Measurements from ENCODE around the gene DPPA5.
"Not testable (repeated sequence)": the region's sequence is repeated elsewhere in the genome, so short reads cannot be mapped to it uniquely, and the experiment has no call there.

DPPA5 gene, protein sequence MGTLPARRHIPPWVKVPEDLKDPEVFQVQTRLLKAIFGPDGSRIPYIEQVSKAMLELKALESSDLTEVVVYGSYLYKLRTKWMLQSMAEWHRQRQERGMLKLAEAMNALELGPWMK

DNA sequence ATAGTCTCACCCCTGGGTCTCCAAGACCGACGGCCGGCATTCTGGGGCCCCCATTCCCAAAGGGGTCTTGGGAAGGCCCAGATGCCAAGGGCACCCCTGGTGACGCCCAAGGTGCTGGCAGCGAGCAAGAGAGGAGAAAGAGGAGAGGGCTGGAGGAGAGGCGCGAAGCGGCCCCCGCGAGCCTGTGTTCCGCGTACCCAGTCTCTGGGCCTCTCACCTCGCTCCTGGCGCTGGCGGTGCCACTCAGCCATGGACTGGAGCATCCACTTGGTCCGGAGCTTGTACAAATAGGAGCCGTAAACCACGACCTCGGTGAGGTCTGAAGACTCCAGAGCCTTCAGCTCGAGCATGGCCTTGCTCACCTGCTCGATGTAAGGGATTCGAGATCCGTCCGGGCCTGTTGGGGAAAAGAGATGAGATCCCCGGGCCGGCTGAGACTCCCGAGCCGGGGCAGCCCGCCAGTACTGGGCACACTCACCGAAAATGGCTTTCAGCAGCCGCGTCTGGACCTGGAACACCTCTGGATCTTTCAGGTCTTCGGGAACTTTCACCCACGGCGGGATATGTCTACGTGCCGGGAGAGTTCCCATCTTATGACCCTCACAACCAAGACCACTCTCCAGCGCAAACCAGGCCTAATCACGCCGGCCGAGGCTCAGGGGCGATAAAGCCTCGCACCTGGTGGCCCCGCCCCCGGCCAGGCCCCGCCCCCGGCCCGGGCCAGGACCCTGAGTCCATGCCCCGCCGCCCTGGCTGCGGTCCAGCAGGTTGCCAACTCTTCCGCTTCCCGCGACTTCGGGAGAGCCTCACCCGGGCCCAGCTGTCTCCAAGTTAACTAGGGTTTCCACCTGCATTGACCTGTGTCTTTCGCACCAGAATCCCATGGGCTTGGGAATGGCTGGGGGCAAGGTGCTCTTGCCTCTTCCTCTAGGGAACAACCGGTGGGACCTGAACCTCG, at the start of gene DPPA5:
TSS of gene DPPA5 (minus strand) at position 641 of the 958 bp plus-strand sequence. CDS start at position 590, 51 bp downstream.
- no peak for DNase-seq (ENCODE audit: low read depth)

DNA sequence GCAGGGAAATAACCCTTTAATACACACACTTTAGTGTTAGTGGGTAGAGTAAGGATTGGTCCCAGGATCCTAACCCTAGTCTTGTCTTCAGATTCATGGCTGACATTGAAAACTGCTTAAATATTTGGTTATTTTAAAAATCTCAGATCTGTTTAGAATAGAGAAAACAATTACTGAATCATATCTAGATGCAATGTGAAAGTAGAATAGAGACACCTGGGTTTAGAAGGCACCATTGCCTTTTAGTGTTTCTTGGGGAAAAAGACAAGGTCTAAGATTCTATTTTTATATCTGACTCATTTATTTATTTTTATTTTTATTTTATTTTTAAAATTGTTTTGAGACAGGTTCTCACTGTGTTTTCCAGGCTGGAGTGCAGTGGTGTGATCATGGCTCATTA, 46.6 kb upstream of the DPPA5 start:
- no peak for DNase-seq (ENCODE audit: low read depth)

DNA sequence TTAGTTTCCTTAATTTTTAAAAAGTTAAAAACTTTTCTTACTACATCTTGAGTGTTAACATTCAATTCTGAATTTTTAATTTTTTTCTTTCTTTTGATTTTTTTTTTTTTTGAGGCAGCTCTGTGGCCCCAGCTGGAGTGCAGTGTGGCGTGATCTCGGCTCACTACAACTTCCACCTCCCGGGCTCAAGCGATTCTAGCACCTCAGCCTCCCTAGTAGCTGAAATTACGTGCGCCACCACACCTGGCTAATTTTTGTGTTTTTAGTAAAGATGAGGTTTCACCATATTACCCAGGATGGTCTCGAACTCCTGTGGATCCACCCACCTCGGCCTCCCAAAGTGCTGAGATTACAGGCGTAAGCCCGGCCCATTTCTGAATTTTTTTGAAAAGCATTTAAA, 41.8 kb upstream of the DPPA5 start:
- no peak for DNase-seq (ENCODE audit: low read depth)

DNA sequence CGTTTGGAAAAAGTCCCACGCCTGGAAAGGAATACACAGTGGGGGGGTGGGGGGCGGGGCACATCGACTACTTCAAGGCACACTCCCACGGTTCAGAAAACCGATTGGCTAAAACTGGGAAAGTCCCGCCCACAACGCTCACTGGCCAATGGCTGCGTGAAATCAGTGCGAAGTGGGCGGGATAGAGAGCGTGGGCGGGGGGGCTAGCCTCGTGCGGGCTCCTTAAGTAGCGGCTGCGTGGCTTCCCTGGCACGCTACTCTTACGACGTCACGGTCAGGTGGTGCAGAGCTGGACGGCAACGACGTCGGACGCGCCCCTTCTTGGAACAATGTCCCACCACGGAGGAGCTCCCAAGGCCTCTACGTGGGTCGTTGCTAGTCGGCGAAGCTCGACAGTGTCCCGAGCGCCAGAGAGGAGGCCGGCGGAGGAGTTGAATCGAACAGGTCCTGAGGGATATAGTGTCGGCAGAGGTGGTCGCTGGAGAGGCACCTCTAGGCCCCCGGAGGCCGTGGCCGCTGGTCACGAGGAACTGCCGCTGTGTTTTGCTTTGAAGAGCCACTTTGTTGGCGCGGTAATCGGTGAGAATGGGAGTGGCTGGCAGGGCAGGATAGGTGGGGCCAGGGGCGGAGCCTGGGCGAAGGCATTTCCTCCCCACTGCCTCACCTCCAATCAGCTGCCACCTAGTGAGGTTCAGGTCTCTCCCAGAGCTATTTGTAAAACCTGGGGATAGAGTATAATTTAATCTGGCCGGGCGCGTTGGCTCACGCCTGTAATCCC, 40.7 kb upstream of the DPPA5 start, which contains the start of gene DDX43:
TSS of gene DDX43 (plus strand) at position 252 of the 778 bp plus-strand sequence. CDS start at position 330, 78 bp downstream.
- DNase-seq (ENCODE audit: low read depth): no peak

DNA sequence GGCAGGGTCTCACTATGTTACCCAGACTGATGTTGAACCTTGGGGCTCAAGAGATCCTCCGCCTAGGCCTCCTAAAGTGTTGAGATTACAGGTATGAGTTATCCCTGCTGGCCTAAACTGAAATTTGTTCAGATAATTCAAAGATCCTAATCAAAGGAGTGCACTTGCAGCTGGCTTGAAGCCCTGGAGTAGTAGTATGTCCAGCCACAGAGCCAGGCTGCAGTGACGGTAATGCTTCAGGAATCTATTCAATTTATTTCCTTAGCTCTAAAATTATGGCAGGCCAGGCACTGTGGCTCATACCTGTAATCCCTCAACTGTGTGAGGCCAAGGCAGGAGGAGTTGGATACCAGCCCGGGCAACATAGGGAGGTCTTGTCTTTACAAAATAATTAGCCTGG, 39.2 kb upstream of the DPPA5 start:
- DNase-seq (ENCODE audit: low read depth): no peak

DNA sequence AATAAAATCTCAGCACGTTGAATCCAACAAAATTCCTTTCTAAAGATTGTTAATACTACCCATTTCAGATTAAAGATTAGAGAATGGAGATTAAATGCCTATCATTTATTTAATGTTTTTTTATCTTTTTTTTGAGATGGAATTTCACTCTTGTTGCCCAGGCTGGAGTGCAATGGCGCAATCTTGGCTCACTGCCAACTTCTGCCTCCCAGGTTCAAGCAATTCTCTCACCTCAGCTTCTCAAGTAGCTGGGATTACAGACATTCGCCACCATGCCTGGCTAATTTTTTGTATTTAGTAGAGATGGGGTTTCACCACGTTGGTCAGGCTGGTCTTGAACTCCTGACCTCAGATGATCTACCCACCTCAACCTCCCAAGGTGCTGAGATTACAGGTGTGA, 38.1 kb upstream of the DPPA5 start:
- not testable (repeated sequence) for DNase-seq (ENCODE audit: low read depth)

DNA sequence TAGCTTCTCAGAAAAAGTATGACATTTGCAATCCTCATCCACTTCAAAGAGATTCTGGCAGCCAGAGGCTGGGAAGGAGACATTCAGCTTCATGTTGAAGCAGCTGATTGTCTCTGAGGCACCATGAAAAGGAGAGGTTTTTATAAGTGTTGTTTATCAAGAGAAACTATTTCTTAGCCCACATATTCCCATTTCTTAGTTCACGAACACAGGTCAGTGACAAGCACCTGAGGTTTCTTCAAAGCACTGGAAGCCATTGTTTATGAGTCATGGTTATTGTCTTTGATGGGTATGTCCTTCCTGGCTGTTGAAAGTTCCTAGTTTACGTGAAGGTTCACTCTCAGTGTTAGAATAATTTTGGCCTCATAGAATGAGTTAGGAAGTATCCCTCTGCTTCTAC, 37.6 kb upstream of the DPPA5 start:
- DNase-seq (ENCODE audit: low read depth): no peak

DNA sequence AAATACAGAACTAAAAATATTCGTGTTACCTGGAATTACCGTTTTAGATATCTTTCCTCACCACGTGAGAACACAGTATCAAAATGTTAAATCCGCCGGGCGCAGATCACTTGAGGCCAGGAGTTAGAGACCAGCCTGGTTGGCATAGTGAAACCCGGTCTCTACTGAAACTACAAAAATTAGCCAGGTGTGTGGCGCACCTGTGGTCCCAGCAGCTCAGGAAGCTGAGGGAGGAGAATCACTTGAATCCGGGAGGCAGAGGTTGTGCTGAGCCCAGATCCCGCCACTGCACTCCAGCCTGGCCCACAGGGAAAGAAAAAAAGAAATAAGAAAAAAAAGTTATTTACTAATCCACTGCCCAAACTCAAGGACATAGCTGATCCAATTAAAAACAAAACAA, 35.8 kb upstream of the DPPA5 start:
- DNase-seq (ENCODE audit: low read depth): no peak

DNA sequence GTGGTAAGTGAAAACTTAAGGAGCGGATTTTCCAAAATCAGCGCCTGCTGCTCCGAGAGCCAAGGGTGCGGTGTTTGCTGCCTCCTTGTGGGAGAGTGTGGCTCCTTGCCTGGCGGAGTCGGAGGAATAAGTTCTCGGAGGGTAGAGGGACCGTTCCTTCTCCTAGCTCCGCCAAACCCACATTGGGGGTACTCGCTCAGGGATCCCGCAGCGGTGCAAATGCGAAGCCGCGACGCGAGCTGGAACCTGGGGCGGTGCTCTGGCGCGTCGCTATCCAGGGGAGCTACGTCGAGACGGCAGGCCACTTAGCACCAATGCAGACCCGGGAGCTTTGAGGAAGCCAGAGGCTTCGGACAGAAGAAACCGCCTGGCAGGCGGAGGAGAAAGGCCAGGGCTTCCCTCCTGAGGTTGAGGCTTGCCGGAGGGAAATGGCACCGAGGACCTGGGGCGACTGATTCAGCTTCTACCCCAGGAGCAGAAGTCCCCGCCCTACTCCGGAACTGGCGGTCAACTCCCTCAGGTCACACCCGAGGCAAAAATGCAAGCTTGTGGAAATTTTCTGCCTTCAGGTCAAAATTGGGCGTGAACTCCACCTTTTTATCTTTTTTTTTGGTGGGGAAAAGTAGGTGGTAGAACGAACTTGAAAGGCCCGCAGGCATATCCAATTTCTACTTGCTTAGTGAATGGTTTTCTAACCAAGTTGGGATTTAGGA, 34.9 kb upstream of the DPPA5 start:
- peak; percentile 46 for DNase-seq (ENCODE audit: low read depth)

DNA sequence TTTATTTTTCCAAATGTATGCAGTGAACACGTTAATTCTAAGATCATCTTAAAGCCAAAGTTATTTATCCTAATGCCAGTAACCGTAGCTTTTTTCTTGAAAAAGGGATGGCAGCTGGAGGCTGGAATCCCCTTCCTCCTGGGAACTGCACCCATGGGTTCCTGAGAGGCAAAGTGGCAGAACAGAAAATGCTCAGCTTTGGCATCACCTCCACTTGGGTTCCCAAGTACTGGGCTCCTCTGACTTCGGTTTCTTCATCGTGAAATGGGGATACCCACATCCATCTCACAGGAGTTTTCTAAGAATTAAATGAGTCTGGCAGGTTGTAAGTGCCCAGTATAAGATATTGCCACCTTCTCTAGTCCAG, 34.3 kb upstream of the DPPA5 start:
- DNase-seq (ENCODE audit: low read depth): no peak

DNA sequence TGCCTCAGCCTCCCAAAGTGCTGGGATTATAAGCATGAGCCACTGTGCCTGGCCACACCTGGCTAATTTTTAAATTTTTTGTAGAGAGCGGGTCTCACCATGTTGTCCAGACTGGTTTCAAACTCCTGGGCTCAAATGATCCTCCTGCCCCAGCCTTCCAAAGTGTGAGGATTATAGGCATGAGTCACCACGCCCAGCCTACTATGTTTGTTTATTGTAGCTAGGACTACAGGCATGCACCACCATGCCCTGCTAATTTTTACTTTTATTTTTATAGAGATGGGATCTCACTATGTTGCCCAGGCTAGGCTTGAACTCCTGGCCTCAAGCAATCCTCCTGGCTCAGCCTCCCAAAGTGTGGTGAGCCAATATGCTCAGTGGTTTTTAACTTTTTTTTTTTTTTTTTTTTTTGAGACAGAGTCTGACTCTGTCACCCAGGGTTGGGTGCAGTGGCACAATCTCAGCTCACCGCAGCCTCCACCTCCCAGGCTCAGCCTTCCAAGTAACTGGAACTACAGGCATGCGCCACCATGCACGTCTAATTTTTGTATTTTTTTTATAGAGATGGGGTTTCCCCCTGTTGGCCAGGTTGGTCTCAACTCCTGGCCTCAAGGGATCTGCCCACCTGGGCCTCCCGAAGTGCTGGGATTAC, 28.5 kb upstream of the DPPA5 start:
- no peak for DNase-seq (ENCODE audit: low read depth)

DNA sequence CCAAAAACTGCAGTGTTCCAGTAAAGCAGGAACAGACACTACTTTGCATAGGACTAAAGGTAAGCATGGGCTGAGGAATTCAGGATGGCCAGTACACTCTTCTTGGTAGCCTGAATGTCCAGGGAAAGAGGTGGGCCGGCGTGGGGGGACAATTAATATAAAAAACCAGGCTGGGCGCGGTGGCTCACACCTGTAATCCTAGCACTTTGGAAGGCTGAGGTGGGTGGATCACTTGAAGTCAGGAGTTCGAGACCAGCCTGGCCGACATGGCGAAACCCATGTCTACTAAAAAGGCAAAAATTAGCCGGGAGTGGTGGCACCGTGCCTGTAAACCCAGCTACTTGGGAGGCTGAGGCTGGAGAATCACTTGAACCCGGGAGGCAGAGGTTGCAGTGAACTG, 27.5 kb upstream of the DPPA5 start:
- not testable (repeated sequence) for DNase-seq (ENCODE audit: low read depth)

DNA sequence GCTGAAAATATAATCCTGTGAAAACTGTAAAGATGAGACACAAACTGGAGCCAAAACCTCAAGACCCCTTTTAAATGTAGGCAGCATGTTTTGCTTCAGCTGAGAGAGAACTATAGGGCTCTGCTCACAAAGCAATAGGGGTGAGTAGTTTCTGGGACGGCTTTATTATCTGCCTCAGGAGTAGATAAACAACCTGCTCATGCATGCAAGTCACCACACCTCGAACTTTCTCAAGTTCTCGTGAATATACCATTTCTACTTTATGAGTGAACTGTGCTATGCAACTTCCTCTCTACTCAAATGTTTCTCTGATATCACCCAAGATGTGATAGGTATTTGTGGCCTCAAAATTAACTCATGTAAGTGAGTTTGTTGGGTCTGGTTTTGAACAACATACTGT, 23.1 kb upstream of the DPPA5 start:
- no peak for DNase-seq (ENCODE audit: low read depth)

DNA sequence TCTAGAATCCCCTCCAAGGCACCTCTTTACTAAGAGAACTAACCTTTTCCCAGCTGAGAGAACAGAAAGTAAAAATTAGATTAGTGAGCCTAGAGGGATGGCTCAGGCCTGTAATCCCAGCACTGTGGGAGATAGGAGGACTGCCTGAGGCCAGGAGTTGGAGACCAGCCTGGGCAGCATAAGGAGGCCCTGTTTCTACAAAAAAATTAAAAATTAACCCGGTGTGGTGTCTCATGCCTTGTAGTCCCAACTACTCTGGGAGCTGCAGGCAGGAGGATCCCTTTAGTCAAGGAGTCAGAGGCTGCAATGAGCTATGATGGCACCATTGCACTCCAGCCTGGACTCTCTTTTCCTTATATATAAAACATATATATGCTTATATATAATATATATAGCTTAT, 21.1 kb upstream of the DPPA5 start:
- DNase-seq (ENCODE audit: low read depth): no peak

DNA sequence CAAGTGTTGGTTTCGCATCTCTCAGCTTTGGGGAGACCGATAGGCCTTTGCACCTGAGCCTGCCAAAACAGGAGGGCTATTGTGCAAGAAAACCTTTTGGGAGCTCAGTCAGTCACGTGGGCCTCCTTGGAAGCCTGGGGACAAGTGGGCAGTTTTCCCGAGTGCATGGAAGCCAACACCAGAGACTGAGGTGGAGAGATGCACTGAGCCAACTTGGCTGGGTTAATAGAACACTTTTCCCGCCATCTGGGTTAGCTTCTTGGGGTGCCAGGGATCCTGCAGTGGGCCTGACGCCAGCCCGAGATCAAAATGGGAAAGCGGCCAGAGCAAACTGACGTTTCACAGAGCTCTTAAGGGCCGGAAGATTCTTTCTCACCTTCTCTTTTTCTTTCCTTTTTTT, 18.4 kb upstream of the DPPA5 start:
- DNase-seq (ENCODE audit: low read depth): no peak

DNA sequence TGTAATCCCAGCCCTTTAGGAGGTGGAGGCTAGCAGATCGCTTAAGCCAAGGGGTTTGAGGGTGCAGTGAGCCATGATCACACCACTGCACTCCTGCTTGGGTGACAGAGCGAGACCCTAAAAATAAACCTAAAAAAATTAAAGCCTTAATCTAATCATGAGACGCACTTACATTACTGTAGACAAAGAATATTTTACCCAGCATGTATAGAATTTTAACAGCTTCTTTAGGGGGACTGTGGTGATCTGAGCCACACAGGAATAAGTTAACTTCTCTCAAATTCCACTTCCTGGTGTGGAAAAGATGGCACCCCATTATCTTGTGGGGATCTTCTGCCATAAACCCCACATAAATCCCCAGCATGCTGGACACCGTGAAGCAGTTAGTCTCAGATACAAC, 17.9 kb upstream of the DPPA5 start:
- no peak for DNase-seq (ENCODE audit: low read depth)

DNA sequence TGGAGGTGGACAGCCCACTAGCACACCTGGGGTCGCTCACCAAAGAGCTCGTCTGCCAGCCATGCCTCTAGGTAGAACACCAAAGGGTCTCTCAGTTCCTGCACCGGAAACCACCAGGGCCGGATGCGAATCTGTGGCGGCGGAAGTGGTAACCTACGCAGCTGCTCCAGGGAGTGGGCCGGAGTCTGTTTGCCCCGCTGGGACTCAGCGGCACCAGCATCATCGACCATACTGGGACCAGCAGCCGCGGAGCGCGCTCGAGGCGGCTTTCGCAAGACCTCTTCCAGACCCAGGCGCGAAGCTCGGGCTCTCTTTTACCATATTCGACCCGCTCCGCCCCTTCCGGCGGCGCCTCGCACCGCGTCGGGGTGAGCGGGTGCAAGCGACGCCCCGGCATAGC, 15.5 kb upstream of the DPPA5 start, which contains the start of gene OOEP:
TSS of gene OOEP (minus strand) at position 335 of the 400 bp plus-strand sequence. CDS start at position 230, 105 bp downstream.
- DNase-seq (ENCODE audit: low read depth): no peak

DNA sequence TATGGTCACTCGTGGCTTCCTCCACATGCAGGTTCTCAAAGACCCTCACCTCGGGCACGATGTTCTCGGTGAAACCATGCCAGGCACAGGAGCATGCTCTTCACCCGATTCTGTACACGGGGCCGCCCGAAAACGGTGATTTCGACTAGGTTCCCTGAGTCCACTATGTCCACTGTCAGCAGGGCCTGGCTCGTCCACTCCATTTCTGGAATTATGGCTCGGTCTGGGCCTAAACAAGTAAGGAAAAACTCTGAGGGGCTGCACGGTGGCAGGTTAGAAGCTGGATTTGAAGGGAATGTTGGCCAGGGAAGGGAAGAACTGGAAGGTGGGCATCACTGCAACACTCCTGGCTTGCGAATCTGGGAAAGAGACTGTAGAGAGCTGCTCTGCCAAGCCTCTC, 15.1 kb upstream of the DPPA5 start:
- no peak for DNase-seq (ENCODE audit: low read depth)

DNA sequence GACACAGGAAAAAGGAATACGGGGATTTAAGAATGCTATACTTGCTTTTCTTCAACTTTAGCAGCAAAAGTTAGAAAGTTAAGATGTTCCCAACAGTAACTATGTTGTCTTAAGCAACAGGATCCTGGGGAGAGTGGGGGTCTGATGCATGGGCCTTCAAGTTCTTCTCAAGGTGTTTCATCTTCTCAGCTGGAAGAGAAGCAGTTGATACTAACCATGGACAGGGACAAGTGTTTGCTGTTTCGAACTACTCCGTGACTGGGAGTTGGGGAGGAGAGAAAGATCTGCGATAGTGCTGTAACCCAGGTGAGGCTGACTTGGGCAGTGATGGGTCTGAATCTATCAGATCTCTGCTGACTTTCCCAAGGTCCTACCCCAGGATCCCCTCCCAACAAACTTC, 14.6 kb upstream of the DPPA5 start:
- DNase-seq (ENCODE audit: low read depth): no peak

DNA sequence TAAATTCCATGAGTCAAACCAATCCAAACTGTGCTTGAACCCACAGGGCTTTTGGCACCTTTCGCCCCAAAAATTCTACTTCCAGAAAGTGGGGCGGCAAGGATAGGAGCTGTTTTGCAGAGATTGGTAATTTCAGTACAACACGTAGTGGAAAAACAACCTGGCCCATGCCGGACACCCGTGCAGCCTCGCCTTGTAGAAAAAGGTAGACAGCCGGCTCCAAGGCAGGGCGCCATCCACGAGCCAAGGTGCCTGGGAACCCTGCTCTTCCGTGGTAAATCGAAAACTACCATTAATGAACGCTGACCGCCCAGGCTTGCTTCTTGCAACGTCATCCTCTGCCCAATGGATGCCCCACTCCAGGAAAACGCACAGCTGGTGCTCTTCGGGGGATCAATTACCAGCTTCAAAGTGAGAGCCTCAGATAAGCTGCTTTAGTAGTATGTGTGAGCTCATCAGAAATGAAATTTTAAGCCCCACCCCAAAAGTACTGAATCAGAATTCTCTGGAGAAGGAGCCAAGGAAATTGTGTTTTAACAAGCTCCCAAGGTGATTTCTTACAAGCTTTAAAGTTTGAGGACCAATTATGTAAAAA, 13.8 kb upstream of the DPPA5 start:
- no peak for DNase-seq (ENCODE audit: low read depth)

DNA sequence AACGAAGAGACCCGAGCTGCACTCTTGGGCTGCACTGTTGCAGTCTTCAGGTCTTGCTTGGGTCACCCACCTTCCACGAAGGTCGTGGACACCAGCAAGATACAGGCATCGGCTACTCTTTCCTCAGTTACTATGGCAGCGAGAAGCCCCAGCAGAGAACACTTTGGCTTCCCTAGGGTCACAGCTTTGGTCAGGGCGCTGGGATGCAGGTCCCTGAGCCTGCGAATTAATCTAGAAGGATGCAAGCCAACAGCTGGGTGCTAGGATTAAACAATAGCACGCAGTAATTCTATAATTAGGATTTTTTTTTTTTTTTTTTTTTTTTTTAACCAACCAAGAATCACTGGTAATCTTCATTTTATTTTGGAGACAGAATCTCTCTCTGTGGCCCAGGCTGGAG, 10.5 kb upstream of the DPPA5 start:
- no peak for DNase-seq (ENCODE audit: low read depth)

All from stimulated activated CD8-positive, alpha-beta memory T cell treated with anti-CD3 and anti-CD28 coated beads, Interleukin-12 subunit alpha, Interleukin-12 subunit beta, amount 100 ng/mL, for 4 hours (primary cell).